GM18511 (cell line): ENCODE results near the gene TDP2.

Source experiments
- ATAC-seq: cut with Tn5 transposase; IDR thresholded peaks from one replicate; pipeline ENCODE4 v1.9.1; 2021; ENCODE audit warnings: mild to moderate bottlenecking, moderate library complexity; ENCODE audit not compliant: unreplicated experiment

TDP2 gene

GRCh38 chr6:24607310-24608105, 59.2 kb downstream of the TDP2 start:
- ATAC-seq = no peak

GRCh38 chr6:24606200-24606930, 60.3 kb downstream of the TDP2 start:
- ATAC-seq = no peak

GRCh38 chr6:24603241-24603640, 63.5 kb downstream of the TDP2 start:
- ATAC-seq = no peak

GRCh38 chr6:24600903-24601302, 65.8 kb downstream of the TDP2 start:
- no peak for ATAC-seq
